Sigmoid colon (tissue), 7 donors: ENCODE results near the gene CNRIP1. TPM values are rescaled to one million over a fixed set of nuclear protein-coding genes. Genes with fewer than 3 reads are reported as not detected.
A peak's percentile ranks its signal among the peaks of the same experiment; 100 is the strongest.

Experiments used
- DNase-seq: peaks from one replicate; pipeline ENCODE4 v3.0.0-alpha.2; 2019
- H3K27ac ChIP-seq, 4 donors: fragments of 200-600 bp; sonication (generic); one replicate each; pipeline ENCODE4 v1.5.1; 2016 to 2019; ENCODE audit warnings: mild to moderate bottlenecking in 1 of 4
- H3K27me3 ChIP-seq, 3 donors: fragments of 200-600 bp; sonication (generic); one replicate each; pipeline ENCODE4 v1.5.1; 2019; ENCODE audit warnings: mild to moderate bottlenecking in 1 of 3
- H3K36me3 ChIP-seq, 4 donors: fragments of 200-600 bp; sonication (generic); one replicate each; pipeline ENCODE4 v1.5.1; 2016 to 2019
- H3K4me1 ChIP-seq, 4 donors: fragments of 200-600 bp; sonication (generic); one replicate each; pipeline ENCODE4 v1.5.1; 2017 to 2019
- H3K4me3 ChIP-seq, 4 donors: fragments of 200-600 bp; sonication (generic); one replicate each; pipeline ENCODE4 v1.5.1; 2017 to 2019; ENCODE audit warnings: mild to moderate bottlenecking in 2 of 4, moderate library complexity in 1 of 4
- H3K9me3 ChIP-seq, 4 donors: fragments of 200-600 bp in 3 of 4; sonication (generic) in 3 of 4; one replicate each; pipeline versions ENCODE4 v1.5.1 to v1.6.1; 2013 to 2019
- CTCF ChIP-seq, 4 experiments: fragments of 450-650 bp in 3 of 4; fragments of 200-600 bp in 1 of 4; IDR thresholded peaks; one replicate each; pipeline ENCODE4 v1.5.1; 2016 to 2019; ENCODE audit warnings: antibody characterized with exemption in 4 of 4, mild to moderate bottlenecking in 3 of 4, moderate library complexity in 2 of 4
- EP300 ChIP-seq, 4 donors: sonication (generic); formaldehyde crosslinking; IDR thresholded peaks; one replicate each; pipeline ENCODE4 v1.6.1; 2017; ENCODE audit warnings: antibody characterized with exemption in 4 of 4
- POLR2A ChIP-seq, 2 donors: fragments of 450-650 bp; IDR thresholded peaks; one replicate each; pipeline ENCODE4 v1.6.1; 2016; ENCODE audit warnings: antibody characterized with exemption in 2 of 2, mild to moderate bottlenecking in 2 of 2, moderate library complexity in 2 of 2
- POLR2AphosphoS5 ChIP-seq, 4 donors: sonication (generic); formaldehyde crosslinking; IDR thresholded peaks; one replicate each; pipeline ENCODE4 v1.6.1; 2017; ENCODE audit warnings: antibody characterized with exemption in 4 of 4
- WGBS, 2 donors: extraction: QIAGEN DNeasy Blood & Tissue Kit; methylation state at CpG; one replicate each; pipeline ENCODE4 v1.1.7; 2013; 5-methylcytosine and 5-hydroxymethylcytosine counted together
- intact Hi-C: fragments of 100-400 bp; cut with DNase I; formaldehyde crosslinking; loops from one replicate; pipeline ENCODE4 v1.15.1; 2023
- polyA plus RNA-seq, 3 donors: library from polyadenylated mRNA; stranded (reverse); fragments of 200-250 nt; gene quantifications; one replicate each; pipeline ENCODE4 v1.2.3, GENCODE V29; 2013
- total RNA-seq, 4 donors: library from RNA; depleted of rRNA; stranded (reverse); fragments of >200 nt; gene quantifications; one replicate each; pipeline ENCODE4 v1.1.0, GENCODE V29; 2016
- donor health status: healthy with polysubstance abuse.
- donor health status: Bipolar disorder and iron deficiency.
- donor health status: healthy.

Gene CNRIP1
- total and polyA plus RNA-seq, 7 donors: 6.2 to 38.2 (median 22.5) TPM

GRCh38 chr2:68250652-68251186 is 69.0 kb downstream of the CNRIP1 start:
- Histone ChIP-seq H3K27ac (peak overlapping the region; percentile 95 to 99 (median 98)), H3K36me3 (no peaks in the 10 kb centered on the region), H3K27me3 (no peaks in the 10 kb centered on the region), H3K4me3 (peak overlapping the region; percentile 84 to 91 (median 88)), H3K4me1 (peaks cover 0 to 60% (median 52%) of the 10 kb centered on the region in 4 donors), H3K9me3 (no peaks in the 10 kb centered on the region)
- DNase-seq: no peak
- intact Hi-C loops: loop anchor here (5.0 to 10.0 kb wide), 2 partner anchors 67 to 194 kb away; partner anchors contain the start of gene CNRIP1
- 1 to 3% methylated on average over 15 of the region's 15 CpGs for WGBS, 2 donors
- TF ChIP-seq POLR2AphosphoS5 (IDR thresholded peaks at IDR 0.05): no peak
- TF ChIP-seq EP300 (IDR thresholded peaks at IDR 0.05): no peak
- TF ChIP-seq CTCF (IDR thresholded peaks at IDR 0.05): no peak
- peak in 1 of 2 donors; percentile 10 for TF ChIP-seq POLR2A (IDR thresholded peaks at IDR 0.05)

GRCh38 chr2:68250196-68250595 is 69.6 kb downstream of the CNRIP1 start:
- 12 to 16% methylated on average over 5 of the region's 5 CpGs for WGBS, 2 donors
- peaks cover 0 to 66% (median 54%) of the 10 kb centered on the region in 4 donors for H3K4me1 ChIP-seq
- no peak for DNase-seq
- H3K27ac ChIP-seq: peak overlapping the region; percentile 95 to 99 (median 98)
- no peaks in the 10 kb centered on the region for H3K36me3 ChIP-seq
- no peaks in the 10 kb centered on the region for H3K27me3 ChIP-seq
- TF ChIP-seq POLR2A (IDR thresholded peaks at IDR 0.05): no peak
- no peak for TF ChIP-seq CTCF (IDR thresholded peaks at IDR 0.05)
- no peak for TF ChIP-seq EP300 (IDR thresholded peaks at IDR 0.05)
- no peak for TF ChIP-seq POLR2AphosphoS5 (IDR thresholded peaks at IDR 0.05)
- H3K4me3 ChIP-seq: peak overlapping the region; percentile 84 to 91 (median 88)
- H3K9me3 ChIP-seq: no peaks in the 10 kb centered on the region
- intact Hi-C loops: loop anchor here (5.0 to 10.0 kb wide), 2 partner anchors 67 to 195 kb away; partner anchors contain the start of gene CNRIP1

- Histone ChIP-seq H3K36me3 (no peaks in the 10 kb centered on the region), H3K27ac (peak overlapping the region in 1 of 4 donors; percentile 99), H3K27me3 (no peaks in the 10 kb centered on the region), H3K9me3 (no peaks in the 10 kb centered on the region), H3K4me3 (no peak overlapping the region), H3K4me1 (peaks cover 0 to 74% (median 56%) of the 10 kb centered on the region in 4 donors)
- no peak for TF ChIP-seq CTCF (IDR thresholded peaks at IDR 0.05)
- no peak for TF ChIP-seq POLR2A (IDR thresholded peaks at IDR 0.05)
- no peak for TF ChIP-seq EP300 (IDR thresholded peaks at IDR 0.05)
- TF ChIP-seq POLR2AphosphoS5 (IDR thresholded peaks at IDR 0.05): no peak
- 66 to 69% methylated on average over 2 of the region's 2 CpGs for WGBS, 2 donors
- intact Hi-C loops: loop anchor here (2.0 to 10.0 kb wide), 2 partner anchors 52 to 124 kb away; no protein-coding TSS in a partner anchor
- DNase-seq: no peak
Measured at GRCh38 chr2:68248806-68249205, 70.9 kb downstream of the CNRIP1 start.

- H3K27ac ChIP-seq: no peak overlapping the region
- 19 to 70% methylated on average over 3 of the region's 3 CpGs for WGBS, 2 donors
- H3K9me3 ChIP-seq: no peaks in the 10 kb centered on the region
- peaks cover 0 to 74% (median 58%) of the 10 kb centered on the region in 4 donors for H3K4me1 ChIP-seq
- no peak for DNase-seq
- intact Hi-C loops: loop anchor here (2.0 to 10.0 kb wide), 2 partner anchors 52 to 124 kb away; no protein-coding TSS in a partner anchor
- no peak overlapping the region for H3K4me3 ChIP-seq
- H3K27me3 ChIP-seq: no peaks in the 10 kb centered on the region
- TF ChIP-seq POLR2AphosphoS5 (IDR thresholded peaks at IDR 0.05) (no peak), CTCF (IDR thresholded peaks at IDR 0.05) (no peak), POLR2A (IDR thresholded peaks at IDR 0.05) (no peak), EP300 (IDR thresholded peaks at IDR 0.05) (no peak)
- H3K36me3 ChIP-seq: no peaks in the 10 kb centered on the region
Measured at GRCh38 chr2:68248361-68248760, 71.4 kb downstream of the CNRIP1 start.
